ENCODE measurements around the gene YPEL3. TPM values are rescaled to one million over a fixed set of nuclear protein-coding genes. Genes with fewer than 3 reads are reported as not detected.
"Not testable (repeated sequence)": the region's sequence is repeated elsewhere in the genome, so short reads cannot be mapped to it uniquely, and the experiment has no call there.

The YPEL3 gene
- polyA plus RNA-seq, 3 donors = 41.4 to 49.2 (median 42.2) TPM

DNA sequence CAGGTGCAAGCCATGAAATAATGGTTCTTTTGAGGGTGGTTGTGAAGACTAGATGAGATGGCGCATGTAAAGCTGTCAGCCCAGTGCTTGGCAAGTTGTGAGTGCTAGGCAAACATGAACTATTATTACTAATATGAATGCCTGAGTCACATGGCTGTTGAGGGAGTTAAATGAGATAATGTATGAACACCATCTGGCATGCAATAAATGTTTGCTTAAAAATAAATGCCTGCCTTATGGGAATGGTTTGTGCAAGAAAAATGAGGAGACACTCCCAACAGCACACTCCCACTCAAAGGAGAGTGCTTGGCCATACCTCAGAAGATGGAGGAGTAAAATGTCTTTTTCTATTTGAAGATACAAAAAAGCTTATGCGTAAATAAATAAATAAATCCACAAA, 23.4 kb upstream of the YPEL3 start:
- DNase-seq (ENCODE audit: low read depth in 3 of 3, low spot score in 2 of 3) = no peak

DNA sequence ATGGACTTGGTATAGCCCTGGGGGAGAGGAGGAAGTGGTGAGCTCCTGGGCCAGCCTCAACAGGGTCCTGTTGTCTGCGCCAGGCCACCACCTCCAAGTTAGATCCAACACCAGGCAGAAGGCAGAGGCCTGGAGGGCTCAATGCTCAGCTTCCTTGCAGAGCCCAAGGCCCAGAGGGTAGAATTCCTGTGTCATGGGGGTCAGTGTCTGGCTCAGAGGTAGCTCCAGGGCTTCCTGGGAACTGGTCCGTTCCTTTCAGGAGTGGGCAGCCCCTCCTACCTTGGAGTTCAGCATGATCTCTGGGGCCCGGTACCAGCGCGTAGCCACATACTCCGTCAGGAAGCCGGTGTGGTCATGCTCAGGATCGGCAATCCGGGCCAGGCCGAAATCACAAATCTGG, 21.8 kb upstream of the YPEL3 start:
- DNase-seq (ENCODE audit: low read depth in 3 of 3, low spot score in 2 of 3) = no peak

DNA sequence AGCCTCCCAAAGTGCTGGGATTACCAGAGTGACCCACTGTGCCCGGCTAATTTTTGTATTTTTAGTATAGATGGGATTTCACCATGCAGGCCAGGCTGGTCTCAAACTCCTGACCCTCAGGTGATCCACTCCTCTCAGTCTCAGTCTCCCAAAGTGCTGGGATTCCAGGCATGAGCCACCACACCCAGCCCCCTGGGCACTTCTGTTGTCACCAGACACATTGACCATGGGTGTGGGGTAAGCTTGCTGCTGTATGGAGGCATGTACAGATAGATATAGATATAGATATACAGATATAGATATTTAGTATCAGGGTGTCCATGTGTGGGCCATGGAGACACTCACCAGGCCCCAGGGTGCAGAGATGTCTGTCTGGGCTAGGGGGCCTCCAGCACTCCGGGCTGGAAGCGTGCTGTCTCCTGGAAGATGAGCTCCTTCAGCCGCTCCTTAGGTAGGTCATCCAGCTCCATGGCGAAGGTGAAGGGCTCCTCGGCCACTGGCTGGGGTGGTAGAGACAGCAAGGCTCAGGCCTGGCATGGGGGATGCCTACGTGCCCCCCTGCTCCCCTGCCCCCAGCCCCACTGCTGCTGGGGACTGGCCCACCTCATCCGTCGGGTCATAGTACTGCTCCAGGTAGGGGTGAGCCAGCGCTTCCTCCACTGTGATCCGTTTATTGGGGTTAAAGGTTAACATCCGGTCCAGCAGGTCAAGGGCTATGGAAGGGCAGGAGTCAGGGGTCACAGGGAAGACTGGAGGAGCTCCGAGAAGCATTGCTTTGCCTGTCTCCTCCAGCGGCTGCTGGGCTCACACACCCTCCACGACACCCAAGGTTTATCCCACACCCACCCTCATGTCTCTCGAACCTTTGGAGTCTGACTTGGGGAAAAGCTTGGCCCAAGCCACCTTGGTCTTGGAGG, 20.5 kb upstream of the YPEL3 start:
- DNase-seq (ENCODE audit: low read depth in 3 of 3, low spot score in 2 of 3) = no peak

DNA sequence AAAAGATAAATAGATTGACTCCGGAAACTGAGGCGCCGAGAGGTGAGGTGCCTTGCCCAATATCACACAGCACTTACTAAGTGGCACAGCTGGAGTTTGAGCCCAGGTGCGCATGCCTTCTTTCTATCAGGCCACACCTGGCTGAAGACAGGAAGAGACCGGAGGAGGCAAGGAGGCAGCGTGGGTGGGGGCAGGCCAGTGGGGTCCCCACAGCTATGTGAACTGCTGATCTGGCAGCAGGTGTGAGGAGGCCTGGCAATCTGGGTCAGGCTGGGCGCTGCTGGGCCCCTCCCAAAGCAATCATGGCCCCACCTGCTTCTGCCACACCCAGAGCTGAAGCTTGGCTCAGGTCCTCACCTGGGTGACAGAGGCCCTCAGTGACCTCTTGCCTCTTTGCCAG, 19.2 kb upstream of the YPEL3 start:
- DNase-seq (ENCODE audit: low read depth in 3 of 3, low spot score in 2 of 3) = no peak

DNA sequence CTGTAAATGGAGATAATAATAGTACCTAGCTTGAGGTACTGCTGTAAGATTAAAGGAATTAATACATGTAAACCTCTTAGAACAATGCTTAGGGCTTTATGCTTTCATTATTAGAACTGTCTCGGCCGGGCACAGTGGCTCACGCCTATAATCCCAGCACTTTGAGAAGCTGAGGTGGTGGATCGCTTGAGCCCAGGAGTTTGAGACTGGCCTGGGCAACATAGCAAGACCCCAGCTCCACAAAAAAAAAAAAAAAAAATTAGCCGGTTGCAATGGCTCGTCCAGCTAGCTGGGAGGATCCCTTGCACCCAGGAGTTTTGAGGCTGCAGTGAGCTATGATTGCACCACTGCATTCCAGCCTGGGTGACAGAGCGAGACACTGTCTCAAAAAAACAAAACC, 18.8 kb upstream of the YPEL3 start:
- not testable (repeated sequence) for DNase-seq (ENCODE audit: low read depth in 3 of 3, low spot score in 2 of 3)

DNA sequence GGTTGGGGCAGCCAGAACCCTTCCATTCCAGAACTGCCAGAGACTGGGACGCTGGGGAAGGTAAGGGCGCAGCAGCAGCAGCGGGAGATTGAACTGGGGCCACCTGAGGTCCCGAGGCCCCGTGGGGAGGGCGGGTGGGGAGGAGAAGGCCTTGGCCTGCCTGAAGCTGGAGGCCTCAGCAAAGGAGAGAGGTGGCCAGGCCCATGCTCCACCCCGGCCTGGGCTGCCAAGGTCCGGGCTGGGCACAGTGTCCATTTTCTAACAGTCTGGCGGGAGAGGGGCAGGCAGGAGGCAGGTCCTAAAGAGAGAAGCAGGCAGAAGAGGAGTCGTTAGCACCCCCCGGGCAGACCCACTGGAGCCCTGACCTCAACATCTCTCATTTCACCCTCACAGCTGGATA, 18.4 kb upstream of the YPEL3 start:
- no peak for DNase-seq (ENCODE audit: low read depth in 3 of 3, low spot score in 2 of 3)

DNA sequence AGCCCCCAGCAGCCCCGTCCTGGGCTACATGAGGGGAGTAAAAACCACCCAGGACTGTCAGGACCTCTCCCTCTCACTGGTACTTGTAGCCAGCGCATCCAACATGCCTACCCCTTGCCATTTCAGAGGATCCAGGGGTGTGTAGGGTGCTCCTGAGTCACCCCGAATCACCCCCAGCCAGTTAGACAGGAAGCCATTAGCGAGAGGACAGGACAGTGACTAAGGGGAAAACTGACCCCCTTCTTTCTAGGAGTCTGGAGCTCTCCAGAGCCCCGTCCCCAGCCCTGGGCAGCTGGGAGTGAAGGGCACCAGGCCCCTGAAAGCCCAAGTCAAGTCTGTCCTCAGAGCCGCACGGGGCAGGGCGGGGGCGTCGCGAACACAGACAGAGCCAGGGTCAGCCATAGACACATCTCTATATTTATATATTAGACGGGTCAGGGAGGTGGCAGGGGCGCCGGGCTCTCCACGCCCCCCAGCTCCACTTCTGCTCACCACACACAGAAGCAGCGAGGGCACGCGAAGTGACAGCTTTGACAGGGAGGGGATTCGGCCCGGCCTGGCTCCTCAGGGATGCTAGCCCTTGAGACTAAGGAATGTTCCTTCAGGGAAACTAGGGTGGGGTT, 17.8 kb upstream of the YPEL3 start:
- DNase-seq (ENCODE audit: low read depth in 3 of 3, low spot score in 2 of 3) = no peak

DNA sequence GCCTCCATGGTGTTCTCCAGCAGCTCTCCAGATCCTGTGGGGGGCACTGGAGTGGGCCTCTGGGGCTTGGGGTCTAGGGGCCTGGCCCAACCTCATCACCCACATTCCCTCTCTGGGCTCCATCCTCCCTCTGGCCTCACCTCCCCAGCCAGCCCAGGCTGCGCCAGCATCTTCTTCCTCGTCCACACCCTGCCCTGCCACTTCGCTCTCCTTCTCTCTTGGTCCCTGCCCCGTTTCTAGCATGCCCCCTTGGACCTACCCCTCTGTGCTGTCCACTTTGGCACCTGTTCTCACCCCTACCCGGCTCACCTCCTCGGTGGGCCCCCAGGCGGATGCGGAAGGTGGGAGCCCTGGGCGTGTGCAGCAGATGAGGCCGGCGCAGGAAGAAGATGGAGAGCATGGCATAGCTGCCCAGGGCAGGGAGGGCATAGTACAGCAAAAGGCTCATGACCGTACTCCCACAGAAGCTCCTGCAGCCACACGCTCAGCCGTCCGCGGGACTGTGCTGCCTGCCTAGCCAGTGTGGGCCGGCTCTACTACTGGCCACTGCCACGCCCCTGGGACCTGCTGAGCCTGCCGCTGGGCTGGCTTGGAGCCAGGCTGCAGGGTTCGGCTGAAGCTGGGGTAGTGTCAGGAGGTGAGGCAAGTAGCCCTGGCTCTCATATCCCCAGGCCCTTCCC, 17.2 kb upstream of the YPEL3 start, which contains the start of gene GDPD3:
Gene GDPD3, minus strand, starts transcription at position 507 of the 680 bp plus-strand sequence. Its CDS starts 59 bp downstream, at position 448.
- no peak for DNase-seq (ENCODE audit: low read depth in 3 of 3, low spot score in 2 of 3)

DNA sequence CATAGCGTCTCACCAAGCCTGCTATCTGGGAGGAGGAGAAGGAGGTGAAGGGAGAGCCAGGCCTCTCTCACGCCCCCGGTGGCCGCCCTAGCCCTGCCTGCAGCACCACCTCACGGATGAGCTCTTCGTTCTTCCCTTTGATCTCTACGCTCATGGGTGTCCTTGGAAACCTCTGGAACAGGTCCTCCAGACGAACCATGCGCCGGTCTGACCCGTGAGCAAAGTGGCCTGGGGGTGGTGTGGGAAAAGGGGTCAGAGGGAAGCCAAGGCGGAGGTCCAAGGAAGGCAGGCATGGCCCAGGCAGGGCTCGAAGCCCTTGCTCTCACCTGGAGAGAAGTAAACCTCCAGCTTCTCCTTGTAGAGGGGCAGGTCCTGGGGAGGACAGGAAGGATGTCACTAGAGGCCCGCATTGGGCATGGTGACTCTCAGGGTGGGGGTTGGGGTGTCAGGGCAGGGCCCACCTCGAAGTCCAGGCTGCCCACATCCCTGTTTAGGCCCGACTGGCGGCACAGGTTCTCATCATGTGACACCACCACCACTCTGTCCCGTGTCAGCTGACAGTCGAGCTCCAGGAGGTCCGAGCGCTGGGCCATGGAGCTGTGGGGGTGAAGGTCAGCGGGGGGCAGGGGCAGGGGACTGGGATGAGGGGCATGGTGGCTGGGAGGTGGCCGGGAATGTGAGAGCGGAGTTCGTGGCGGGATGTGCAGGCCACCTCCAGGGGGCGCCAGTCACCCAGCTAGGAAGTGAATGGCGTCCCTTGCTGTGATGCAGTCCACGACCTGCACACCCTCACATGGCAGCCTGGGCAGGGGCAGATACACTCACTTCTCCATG, 16.4 kb upstream of the YPEL3 start:
- no peak for DNase-seq (ENCODE audit: low read depth in 3 of 3, low spot score in 2 of 3)

DNA sequence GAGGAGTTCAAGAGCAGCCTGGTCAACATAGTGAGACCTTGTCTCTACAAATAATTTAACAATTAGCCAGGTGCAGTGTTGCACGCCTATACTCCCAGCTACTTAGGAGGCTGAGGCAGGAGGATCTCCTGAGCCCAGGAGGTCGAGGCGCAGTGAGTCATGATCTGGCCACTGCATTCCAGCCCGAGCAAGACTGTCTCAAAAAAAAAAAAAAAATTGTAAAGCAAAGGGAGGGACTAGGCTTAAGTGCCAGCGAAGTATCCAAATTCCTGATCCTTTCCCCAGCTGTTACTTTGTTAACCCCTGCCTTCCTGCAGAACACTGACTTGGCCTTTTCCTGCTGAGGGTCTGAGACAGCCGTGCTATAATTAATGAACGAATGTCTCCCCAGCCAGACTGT, 14.6 kb upstream of the YPEL3 start:
- DNase-seq (ENCODE audit: low read depth in 3 of 3, low spot score in 2 of 3) = no peak

DNA sequence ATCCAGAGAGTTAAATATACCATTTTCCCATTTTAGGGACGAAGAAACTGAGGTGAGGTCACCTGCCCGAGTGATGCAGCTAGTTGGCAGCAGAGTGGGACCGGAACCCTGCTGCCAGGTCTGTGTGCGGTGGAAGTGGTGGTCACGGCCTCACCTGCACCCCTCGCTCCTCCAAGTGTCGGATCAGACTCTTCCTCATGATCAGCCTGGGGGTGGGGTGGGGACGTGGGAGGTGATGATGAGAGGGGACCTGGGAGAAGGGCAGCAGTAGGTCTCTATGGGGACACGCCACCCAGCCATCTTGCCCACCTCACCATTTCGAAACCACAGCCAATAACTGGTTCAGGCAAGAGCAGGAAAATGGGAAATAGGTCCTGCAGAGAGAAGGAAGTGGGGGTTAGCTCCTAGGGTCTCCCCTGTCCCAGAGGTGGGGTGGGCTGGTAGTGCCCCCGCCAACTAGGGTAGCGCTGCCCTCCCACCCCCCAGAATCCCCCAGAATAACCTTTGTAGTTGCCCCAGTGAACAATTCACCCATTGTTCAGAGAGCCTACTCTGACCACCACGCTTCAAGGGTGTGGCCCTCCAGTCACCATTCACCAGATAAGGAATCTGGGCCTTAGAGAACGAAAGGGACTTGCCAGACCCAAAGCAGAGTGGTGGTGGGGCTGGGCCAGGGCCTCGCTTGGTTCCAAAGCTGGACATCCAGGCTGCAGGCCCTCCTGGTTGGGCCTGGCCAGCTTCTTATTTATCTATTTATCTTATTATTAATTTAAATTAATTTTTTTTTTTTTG, 12.2 kb upstream of the YPEL3 start:
- DNase-seq (ENCODE audit: low read depth in 3 of 3, low spot score in 2 of 3) = no peak

DNA sequence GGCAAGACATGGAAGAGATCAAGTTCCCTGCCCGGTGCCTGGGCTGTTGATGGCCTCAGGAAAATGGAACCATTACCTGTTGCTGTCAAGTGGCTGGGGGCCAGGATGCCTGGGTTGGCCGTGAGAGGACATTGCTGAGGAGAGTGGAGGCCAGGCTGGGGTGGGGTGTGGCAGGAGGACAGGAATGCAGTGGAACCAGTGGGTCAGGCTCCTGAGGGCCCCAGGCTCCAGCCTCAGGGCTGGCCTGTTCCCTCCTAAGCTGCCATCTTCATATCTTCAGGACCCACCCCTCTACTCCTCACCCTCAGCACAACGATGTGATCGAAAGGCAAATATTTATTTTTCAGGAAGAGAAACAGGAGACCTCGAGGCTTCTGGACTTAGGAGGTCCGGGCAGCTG, 8.5 kb upstream of the YPEL3 start:
- DNase-seq (ENCODE audit: low read depth in 3 of 3, low spot score in 2 of 3) = no peak

DNA sequence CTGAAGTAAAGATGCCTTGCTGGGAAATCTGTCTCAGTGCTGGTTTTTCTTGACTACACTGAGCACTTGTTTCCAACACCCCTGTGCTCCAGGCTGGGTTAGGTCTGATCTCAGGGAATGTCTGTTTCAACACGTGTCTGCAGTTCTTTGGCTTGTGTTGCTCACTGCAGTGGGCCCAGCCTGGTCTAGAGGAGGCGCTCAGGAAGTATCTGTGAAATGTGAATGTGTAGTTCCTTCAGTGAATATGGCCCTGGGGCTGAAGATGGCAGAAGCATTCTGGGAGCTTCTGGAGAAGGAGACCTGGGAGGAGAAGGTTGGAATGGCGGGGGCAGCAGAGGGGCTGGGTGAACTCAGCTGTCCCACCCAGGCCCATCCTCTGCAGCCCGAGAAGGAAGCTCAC, 8.1 kb upstream of the YPEL3 start:
- no peak for DNase-seq (ENCODE audit: low read depth in 3 of 3, low spot score in 2 of 3)

DNA sequence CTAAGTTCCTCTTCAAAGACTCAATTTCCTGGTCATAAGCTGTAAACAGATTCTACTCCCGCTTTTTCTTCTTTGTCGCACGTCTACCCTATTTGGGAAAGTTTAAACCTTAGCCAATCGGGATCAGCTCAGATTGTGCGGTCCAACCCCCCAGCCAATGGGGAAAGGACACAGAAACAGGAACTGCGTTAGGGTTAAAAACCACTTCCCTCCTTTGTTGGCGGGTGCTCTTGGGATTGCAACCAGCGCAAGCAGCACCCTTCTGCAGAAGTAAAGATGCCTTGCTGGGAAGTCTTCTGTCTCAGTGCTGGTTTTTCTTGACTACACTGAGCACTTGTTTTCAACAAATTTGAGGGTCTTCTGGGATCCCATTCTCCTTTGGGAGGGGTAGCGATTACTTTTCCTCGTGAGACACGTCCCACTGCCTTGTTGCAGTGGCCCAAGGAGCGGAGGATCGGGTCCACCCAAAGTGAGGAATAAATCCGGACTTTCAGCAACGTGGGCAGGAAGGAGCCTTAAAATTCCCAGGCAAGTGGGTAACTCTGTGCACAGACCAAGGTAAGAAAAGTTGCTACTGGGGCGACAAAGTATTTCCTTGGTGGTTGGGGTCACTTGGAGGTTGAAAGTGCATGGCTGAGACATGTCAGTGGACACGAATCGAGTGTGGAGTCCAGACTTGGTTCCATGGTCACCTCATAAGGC, 1.0 kb upstream of the YPEL3 start:
- no peak for DNase-seq (ENCODE audit: low read depth in 3 of 3, low spot score in 2 of 3)

DNA sequence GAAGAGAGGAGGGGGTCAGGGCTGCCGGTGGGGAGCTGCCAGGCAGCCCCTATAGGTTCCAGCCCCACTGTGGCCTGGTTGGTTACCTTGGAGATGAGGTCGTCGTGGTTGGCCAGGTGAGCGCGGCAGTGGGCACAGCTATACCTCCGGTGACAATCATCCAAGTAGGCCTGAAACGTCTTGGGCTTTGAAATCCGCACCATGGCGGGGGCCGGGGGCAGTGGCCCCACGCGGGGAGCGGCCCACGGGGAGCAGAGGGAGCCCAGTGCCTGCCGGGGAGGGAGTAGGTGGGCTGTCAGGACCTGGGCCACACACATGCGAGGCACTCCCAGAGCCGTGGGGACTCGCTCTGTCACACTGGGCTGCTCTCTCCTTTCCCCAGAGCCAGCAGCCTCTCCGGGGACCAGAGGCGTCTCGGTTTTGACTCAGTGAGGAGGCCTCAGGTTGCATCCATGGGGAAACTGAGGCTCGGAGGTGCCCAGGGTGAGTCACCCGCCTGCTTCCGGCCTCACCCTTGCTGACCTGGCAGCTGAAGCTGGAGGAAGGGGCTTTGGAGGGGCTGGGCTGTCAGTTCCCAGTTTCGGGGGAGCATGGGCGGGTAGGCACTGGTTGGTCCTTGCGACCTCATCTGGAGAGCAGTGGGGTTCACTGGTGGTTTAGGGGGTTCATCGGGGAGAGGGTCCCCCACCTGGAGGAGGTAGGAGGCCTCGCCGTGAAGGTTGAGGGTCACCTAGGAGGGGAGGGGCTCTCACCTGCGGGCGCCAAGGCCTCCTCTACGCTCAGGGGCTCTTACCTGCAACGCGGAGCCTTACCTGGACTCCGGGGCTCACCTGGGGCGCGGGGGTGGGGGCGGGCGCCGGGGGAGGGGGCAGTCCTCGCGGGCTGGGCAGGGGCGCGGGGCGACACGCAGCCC, 591 bp downstream of the YPEL3 start:
- DNase-seq (ENCODE audit: low read depth in 3 of 3, low spot score in 2 of 3) = no peak

DNA sequence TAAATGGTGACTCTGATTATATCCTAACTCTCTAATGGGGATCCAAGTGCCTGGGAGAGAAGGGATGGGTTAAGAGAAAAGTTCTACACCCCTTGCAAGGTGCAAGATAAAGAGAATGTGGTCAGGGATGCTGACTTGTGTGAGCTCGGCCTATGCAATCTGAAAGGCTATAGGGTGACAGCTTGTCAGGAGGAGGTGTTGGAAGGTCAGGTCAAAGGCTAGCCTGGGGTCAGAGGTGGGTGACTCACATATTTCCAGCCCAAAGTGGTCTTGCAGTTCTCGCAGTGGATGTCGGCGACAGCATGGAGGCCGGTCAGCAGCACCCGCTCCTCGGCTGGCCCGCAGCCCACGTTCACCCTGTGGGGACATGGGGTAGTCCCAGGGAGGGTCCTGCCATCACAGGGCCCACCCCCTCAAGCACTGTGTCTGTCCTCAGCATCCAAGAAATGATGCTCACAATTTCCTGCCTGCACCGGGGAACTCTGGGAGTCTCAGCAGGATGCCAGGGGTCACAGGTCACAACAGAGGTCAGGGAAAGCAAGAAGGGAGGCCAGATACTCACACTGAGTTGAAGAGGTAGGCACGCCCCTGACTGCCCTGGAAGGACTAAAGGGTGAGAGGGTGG, 1.4 kb downstream of the YPEL3 start:
- DNase-seq (ENCODE audit: low read depth in 3 of 3, low spot score in 2 of 3) = no peak

DNA sequence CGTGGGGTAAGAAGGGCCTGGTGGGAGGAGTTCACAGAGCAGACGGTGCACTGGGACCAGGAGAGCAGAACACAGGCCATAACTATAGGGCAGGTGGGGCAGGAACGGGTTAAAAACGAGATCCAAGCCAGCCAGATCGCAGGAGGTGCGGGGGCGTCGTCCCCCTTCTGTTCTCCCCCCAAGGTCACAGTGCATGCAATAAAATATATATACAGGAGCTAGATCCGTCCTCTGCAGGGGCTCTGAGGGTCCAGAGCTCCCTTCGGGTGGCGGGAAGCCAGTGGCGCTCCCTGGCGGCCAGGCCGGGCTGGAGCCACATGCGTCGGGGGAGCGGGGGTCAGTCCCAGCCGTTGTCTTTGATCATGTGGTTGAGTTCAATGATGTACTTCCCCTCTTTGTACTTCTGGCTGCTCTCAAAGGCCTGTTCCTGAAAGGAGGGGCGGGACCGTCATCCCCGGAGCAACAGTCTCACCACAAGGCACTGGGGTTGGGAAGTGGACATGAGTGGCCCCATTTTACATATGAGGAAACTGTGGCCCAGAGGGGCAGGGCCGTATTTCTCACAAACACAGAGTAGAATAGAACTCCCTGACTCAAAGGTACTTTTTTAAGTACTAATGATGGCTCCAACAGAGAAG, 3.5 kb downstream of the YPEL3 start:
- peak in 2 of 3 donors; percentile 44 to 49 for DNase-seq (ENCODE audit: low read depth in 3 of 3, low spot score in 2 of 3)

Data from right renal cortex interstitium (tissue), 3 donors.